Measurements from ENCODE around the gene EPHA1.

The EPHA1 gene

GRCh38 chr7:143372070-143372469, 36.6 kb downstream of the EPHA1 start:
- no peak for DNase-seq (ENCODE audit: low spot score)

- no peak for DNase-seq (ENCODE audit: low spot score)
Observed at GRCh38 chr7:143369678-143370651, 38.7 kb downstream of the EPHA1 start.

- DNase-seq (ENCODE audit: low spot score), result no peak
Observed at GRCh38 chr7:143368387-143368786, 40.3 kb downstream of the EPHA1 start.

- no peak for DNase-seq (ENCODE audit: low spot score)
Observed at GRCh38 chr7:143367972-143368371, 40.7 kb downstream of the EPHA1 start.

- DNase-seq (ENCODE audit: low spot score), result no peak
Observed at GRCh38 chr7:143363016-143363937, 45.4 kb downstream of the EPHA1 start.

- no peak for DNase-seq (ENCODE audit: low spot score)
Observed at GRCh38 chr7:143362131-143363015, 46.3 kb downstream of the EPHA1 start, which contains the start of gene FAM131B. TSS of gene FAM131B (minus strand) at chr7:143362713. CDS start at chr7:143362603, 110 bp downstream.

GRCh38 chr7:143361552-143362130, 47.0 kb downstream of the EPHA1 start:
- DNase-seq (ENCODE audit: low spot score), result no peak

- DNase-seq (ENCODE audit: low spot score), result peak; percentile 42
Observed at GRCh38 chr7:143360788-143361551, 47.7 kb downstream of the EPHA1 start.

- DNase-seq (ENCODE audit: low spot score), result peak; percentile 58
Observed at GRCh38 chr7:143359771-143360353, 48.8 kb downstream of the EPHA1 start.

GRCh38 chr7:143358626-143359025, 50.0 kb downstream of the EPHA1 start:
- no peak for DNase-seq (ENCODE audit: low spot score)

GRCh38 chr7:143356414-143357050, 52.1 kb downstream of the EPHA1 start:
- DNase-seq (ENCODE audit: low spot score), result peak; percentile 41

- DNase-seq (ENCODE audit: low spot score), result peak; percentile 42
Observed at GRCh38 chr7:143355450-143356385, 52.9 kb downstream of the EPHA1 start.

- DNase-seq (ENCODE audit: low spot score), result no peak
Observed at GRCh38 chr7:143354965-143355364, 53.7 kb downstream of the EPHA1 start.

- no peak for DNase-seq (ENCODE audit: low spot score)
Observed at GRCh38 chr7:143354376-143354775, 54.3 kb downstream of the EPHA1 start.

- DNase-seq (ENCODE audit: low spot score), result no peak
Observed at GRCh38 chr7:143352531-143353002, 56.1 kb downstream of the EPHA1 start.

- DNase-seq (ENCODE audit: low spot score), result no peak
Observed at GRCh38 chr7:143351574-143351973, 57.1 kb downstream of the EPHA1 start.

GRCh38 chr7:143351060-143351459, 57.6 kb downstream of the EPHA1 start:
- DNase-seq (ENCODE audit: low spot score), result no peak

- no peak for DNase-seq (ENCODE audit: low spot score)
Observed at GRCh38 chr7:143347950-143348349, 60.7 kb downstream of the EPHA1 start.

Data from left forelimb (tissue), 1 donor.